Panc1 (cell line): Measurements from ENCODE around the gene CALHM4. TPM values are rescaled to one million over a fixed set of nuclear protein-coding genes. Genes with fewer than 3 reads are reported as not detected.

Experiments
- ATAC-seq: fragments of 200-7000 bp; cut with Tn5 transposase; 2 replicates; pipeline ENCODE4 v1.9.1; 2020; ENCODE audit warnings: mild to moderate bottlenecking, moderate library complexity
- BruUV-seq: library from RNA; stranded (reverse); fragments of 400-500 nt; replicated peaks from 2 replicates; lab custom pipeline; 2021; lab: Mats Ljungman, UMichigan
- CTCF ChIA-PET: fragments of 300-600 bp; sonication (Branson Sonifier 250); formaldehyde crosslinking; loops from one replicate; lab custom pipeline; 2022; ENCODE audit warnings: antibody characterized with exemption; lab: Charles Lee
- POLR2A ChIA-PET: fragments of 300-600 bp; sonication (Branson Sonifier 250); formaldehyde crosslinking; loops from one replicate; lab custom pipeline; 2022; ENCODE audit warnings: antibody characterized with exemption; lab: Charles Lee
- DNase-seq: peaks from one replicate; pipeline ENCODE4 v3.0.0-alpha.2; 2010; ENCODE audit warnings: low read depth, low spot score
- H3K27ac ChIP-seq: 2 replicates; pipeline ENCODE4 v1.5.1; 2011; ENCODE audit warnings: mild to moderate bottlenecking, low read length, inconsistent platforms
- H3K27me3 ChIP-seq: fragments of 200-500 bp; sonication (Bioruptor generic); 2 replicates; pipeline ENCODE4 v1.6.0; 2014; ENCODE audit warnings: low read length, inconsistent platforms; ENCODE audit not compliant: control insufficient read depth, insufficient read depth
- H3K36me3 ChIP-seq: fragments of 200-500 bp; sonication (Bioruptor generic); 2 replicates; pipeline ENCODE4 v1.5.1; 2014; ENCODE audit warnings: inconsistent platforms, mild to moderate bottlenecking, low read length, moderate library complexity; ENCODE audit not compliant: control insufficient read depth, insufficient read depth
- H3K4me1 ChIP-seq: 2 replicates; pipeline ENCODE4 v1.5.1; 2011; ENCODE audit warnings: inconsistent platforms, mild to moderate bottlenecking, low read length, moderate library complexity; ENCODE audit not compliant: control insufficient read depth, insufficient read depth
- H3K4me3 ChIP-seq, 2 experiments: 2 replicates each; pipeline ENCODE4 v1.5.1; 2011 to 2012; ENCODE audit warnings: low read depth in 2 of 2, low read length in 2 of 2, mild to moderate bottlenecking in 2 of 2, inconsistent platforms in 1 of 2, moderate library complexity in 1 of 2
- H3K9me3 ChIP-seq: fragments of 200-500 bp; sonication (Bioruptor generic); 2 replicates; pipeline ENCODE4 v1.5.1; 2014; ENCODE audit warnings: low read depth, mild to moderate bottlenecking, inconsistent platforms, low read length, moderate library complexity; ENCODE audit not compliant: control insufficient read depth, insufficient read depth
- POLR2AphosphoS5 ChIP-seq: IDR thresholded peaks from 2 replicates; pipeline ENCODE4 v1.6.1; 2012; ENCODE audit warnings: mild to moderate bottlenecking, low read depth, low read length, moderate library complexity
- SIN3A ChIP-seq: IDR thresholded peaks from 2 replicates; pipeline ENCODE4 v1.6.1; 2012; ENCODE audit warnings: low read depth, mild to moderate bottlenecking, low read length, moderate library complexity, borderline replicate concordance; ENCODE audit not compliant: insufficient read depth
- TCF7L2 ChIP-seq: IDR thresholded peaks from 2 replicates; pipeline ENCODE4 v1.6.1; 2011; ENCODE audit warnings: mild to moderate bottlenecking, low read depth, low read length, inconsistent platforms
- in situ Hi-C: cut with HindIII; loops from 2 replicates; pipeline ENCODE4 v1.10.0; 2016; ENCODE audit warnings: low sequenced_read_pairs, low pct_unique_long_range_greater_than_20kb
- intact Hi-C: fragments of 100-400 bp; cut with micrococcal nuclease; formaldehyde crosslinking; loops from one replicate; pipeline ENCODE4 v1.10.0; 2022; ENCODE audit not compliant: unreplicated experiment
- total RNA-seq: library from RNA; stranded (reverse); gene quantifications from one replicate; pipeline ENCODE4 v1.2.1, GENCODE V29; 2021; ENCODE audit not compliant: unreplicated experiment
- TF ChIP-seq, protein P1 (sequence below), 2 experiments: IDR thresholded peaks; 2 replicates each; pipeline ENCODE4 v1.6.1; 2011 to 2012; ENCODE audit warnings: low read depth in 2 of 2, control low read depth in 1 of 2, low read length in 1 of 2, mild to moderate bottlenecking in 1 of 2, moderate library complexity in 1 of 2; ENCODE audit not compliant: insufficient read depth in 1 of 2
- TF ChIP-seq, protein P2 (sequence below): fragments of 450-650 bp; IDR thresholded peaks from 2 replicates; pipeline ENCODE4 v1.5.1; 2017; ENCODE audit warnings: mild to moderate bottlenecking

CALHM4 gene
- total RNA-seq, 1 experiment from 2014 or later: not detected

DNA sequence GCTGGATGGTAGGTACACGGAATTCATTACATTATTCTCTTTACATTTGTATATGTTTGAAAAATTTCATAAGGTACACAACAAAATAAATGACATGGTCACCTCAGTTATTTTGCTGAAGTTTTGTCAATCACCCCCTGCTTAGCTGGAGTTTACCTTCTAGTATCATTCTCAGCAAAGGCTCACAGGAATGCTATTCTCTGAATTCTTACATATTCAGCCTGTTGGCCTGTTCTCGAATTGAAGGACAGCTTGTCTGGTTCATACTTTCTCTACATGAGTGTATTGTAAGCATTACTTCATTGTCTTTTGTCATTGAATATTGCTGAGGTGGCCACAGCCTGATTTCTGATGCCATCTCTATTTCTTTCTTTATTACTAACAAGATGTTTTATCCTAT, 29.3 kb upstream of the CALHM4 start:
- CTCF ChIA-PET: no interaction called here
- POLR2A ChIA-PET: no interaction called here
- no peak for DNase-seq
- no peak overlapping the region for H3K27ac ChIP-seq
- TF ChIP-seq, protein P1, sequence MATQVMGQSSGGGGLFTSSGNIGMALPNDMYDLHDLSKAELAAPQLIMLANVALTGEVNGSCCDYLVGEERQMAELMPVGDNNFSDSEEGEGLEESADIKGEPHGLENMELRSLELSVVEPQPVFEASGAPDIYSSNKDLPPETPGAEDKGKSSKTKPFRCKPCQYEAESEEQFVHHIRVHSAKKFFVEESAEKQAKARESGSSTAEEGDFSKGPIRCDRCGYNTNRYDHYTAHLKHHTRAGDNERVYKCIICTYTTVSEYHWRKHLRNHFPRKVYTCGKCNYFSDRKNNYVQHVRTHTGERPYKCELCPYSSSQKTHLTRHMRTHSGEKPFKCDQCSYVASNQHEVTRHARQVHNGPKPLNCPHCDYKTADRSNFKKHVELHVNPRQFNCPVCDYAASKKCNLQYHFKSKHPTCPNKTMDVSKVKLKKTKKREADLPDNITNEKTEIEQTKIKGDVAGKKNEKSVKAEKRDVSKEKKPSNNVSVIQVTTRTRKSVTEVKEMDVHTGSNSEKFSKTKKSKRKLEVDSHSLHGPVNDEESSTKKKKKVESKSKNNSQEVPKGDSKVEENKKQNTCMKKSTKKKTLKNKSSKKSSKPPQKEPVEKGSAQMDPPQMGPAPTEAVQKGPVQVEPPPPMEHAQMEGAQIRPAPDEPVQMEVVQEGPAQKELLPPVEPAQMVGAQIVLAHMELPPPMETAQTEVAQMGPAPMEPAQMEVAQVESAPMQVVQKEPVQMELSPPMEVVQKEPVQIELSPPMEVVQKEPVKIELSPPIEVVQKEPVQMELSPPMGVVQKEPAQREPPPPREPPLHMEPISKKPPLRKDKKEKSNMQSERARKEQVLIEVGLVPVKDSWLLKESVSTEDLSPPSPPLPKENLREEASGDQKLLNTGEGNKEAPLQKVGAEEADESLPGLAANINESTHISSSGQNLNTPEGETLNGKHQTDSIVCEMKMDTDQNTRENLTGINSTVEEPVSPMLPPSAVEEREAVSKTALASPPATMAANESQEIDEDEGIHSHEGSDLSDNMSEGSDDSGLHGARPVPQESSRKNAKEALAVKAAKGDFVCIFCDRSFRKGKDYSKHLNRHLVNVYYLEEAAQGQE (IDR thresholded peaks at IDR 0.05; ENCODE audit: insufficient read depth in 1 of 2, low read depth in 2 of 2, low read length in 1 of 2): no peak
- TF ChIP-seq, protein P2, sequence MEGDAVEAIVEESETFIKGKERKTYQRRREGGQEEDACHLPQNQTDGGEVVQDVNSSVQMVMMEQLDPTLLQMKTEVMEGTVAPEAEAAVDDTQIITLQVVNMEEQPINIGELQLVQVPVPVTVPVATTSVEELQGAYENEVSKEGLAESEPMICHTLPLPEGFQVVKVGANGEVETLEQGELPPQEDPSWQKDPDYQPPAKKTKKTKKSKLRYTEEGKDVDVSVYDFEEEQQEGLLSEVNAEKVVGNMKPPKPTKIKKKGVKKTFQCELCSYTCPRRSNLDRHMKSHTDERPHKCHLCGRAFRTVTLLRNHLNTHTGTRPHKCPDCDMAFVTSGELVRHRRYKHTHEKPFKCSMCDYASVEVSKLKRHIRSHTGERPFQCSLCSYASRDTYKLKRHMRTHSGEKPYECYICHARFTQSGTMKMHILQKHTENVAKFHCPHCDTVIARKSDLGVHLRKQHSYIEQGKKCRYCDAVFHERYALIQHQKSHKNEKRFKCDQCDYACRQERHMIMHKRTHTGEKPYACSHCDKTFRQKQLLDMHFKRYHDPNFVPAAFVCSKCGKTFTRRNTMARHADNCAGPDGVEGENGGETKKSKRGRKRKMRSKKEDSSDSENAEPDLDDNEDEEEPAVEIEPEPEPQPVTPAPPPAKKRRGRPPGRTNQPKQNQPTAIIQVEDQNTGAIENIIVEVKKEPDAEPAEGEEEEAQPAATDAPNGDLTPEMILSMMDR: no peak
- TF ChIP-seq SIN3A: no peak
- no peak for TF ChIP-seq TCF7L2
- no peak for TF ChIP-seq POLR2AphosphoS5
- H3K4me3 ChIP-seq: no peak overlapping the region
- H3K9me3 ChIP-seq: no peaks in the 10 kb centered on the region
- intact Hi-C loops (no loop called here), in situ Hi-C loops (no loop called here)
- H3K36me3 ChIP-seq: no peaks in the 10 kb centered on the region
- ATAC-seq: no peak
- H3K4me1 ChIP-seq: no peaks in the 10 kb centered on the region
- BruUV-seq: no TSS peak
- H3K27me3 ChIP-seq: peaks cover 23% of the 10 kb centered on the region

GRCh38 chr6:116528133-116528532, 25.4 kb upstream of the CALHM4 start:
- Histone ChIP-seq H3K27ac (no peak overlapping the region), H3K4me1 (no peaks in the 10 kb centered on the region), H3K4me3 (no peak overlapping the region), H3K36me3 (no peaks in the 10 kb centered on the region), H3K9me3 (no peaks in the 10 kb centered on the region), H3K27me3 (peaks cover 41% of the 10 kb centered on the region)
- POLR2A ChIA-PET: no interaction called here
- CTCF ChIA-PET: no interaction called here
- BruUV-seq: no TSS peak
- intact Hi-C loops (no loop called here), in situ Hi-C loops (no loop called here)
- no peak for ATAC-seq
- TF ChIP-seq, protein P2: 0 out of 2 replicates have a peak, but pooled peaks have one; percentile 3
- TF ChIP-seq POLR2AphosphoS5: no peak
- TF ChIP-seq, protein P1 (IDR thresholded peaks at IDR 0.05; ENCODE audit: insufficient read depth in 1 of 2, low read depth in 2 of 2, low read length in 1 of 2): no peak
- no peak for TF ChIP-seq TCF7L2
- DNase-seq: no peak
